ENCODE measurements around the gene SPATA16. TPM values are rescaled to one million over a fixed set of nuclear protein-coding genes. Genes with fewer than 3 reads are reported as not detected.
"Not testable (repeated sequence)": the region's sequence is repeated elsewhere in the genome, so short reads cannot be mapped to it uniquely, and the experiment has no call there.

Gene SPATA16
- total RNA-seq, 1 experiment from 2014 or later: not detected

DNA sequence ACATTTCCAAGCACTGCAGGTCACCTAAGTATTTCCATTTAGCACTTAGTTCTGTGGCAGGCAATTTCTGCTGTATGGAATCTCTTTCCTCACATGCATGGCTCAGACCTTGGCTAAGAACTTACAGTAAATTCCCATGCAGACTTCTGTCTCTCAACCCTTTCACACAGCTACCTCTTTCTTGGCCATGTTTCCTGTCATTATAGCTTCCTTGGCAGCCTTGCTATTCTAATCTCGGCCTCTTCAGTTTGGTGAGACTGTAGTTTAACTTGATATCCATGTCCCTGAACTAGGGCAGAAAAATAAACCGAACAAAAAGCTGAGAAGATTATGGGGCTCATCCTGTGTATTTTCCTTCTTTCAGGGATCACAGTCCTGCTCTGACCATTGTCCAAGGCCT, 96.0 kb downstream of the SPATA16 start:
- Histone ChIP-seq H3K4me1 (replicated peaks) (no peaks in the 10 kb centered on the region), H3K9me3 (replicated peaks) (no peaks in the 10 kb centered on the region), H3K4me3 (no peak overlapping the region), H3K27ac (no peak overlapping the region), H3K27me3 (replicated peaks) (0 out of 2 replicates have a peak, but pooled peaks cover 3% of the 10 kb centered on the region), H3K36me3 (no peaks in the 10 kb centered on the region)
- no peak for DNase-seq (ENCODE audit: low read depth in 1 of 2, low spot score in 2 of 2)

- Histone ChIP-seq H3K27me3 (replicated peaks) (0 out of 2 replicates have a peak, but pooled peaks cover 3% of the 10 kb centered on the region), H3K9me3 (replicated peaks) (no peaks in the 10 kb centered on the region), H3K4me1 (replicated peaks) (no peaks in the 10 kb centered on the region), H3K27ac (no peak overlapping the region), H3K36me3 (no peaks in the 10 kb centered on the region), H3K4me3 (no peak overlapping the region)
- no peak for DNase-seq (ENCODE audit: low read depth in 1 of 2, low spot score in 2 of 2)
Observed at GRCh38 chr3:173043757-173044156, 97.3 kb downstream of the SPATA16 start.

- Histone ChIP-seq H3K36me3 (no peaks in the 10 kb centered on the region), H3K27me3 (replicated peaks) (no peaks in the 10 kb centered on the region; the same call in 1 of the 2 replicates), H3K27ac (no peak overlapping the region), H3K4me1 (replicated peaks) (no peaks in the 10 kb centered on the region), H3K9me3 (replicated peaks) (no peaks in the 10 kb centered on the region), H3K4me3 (no peak overlapping the region)
- no peak for DNase-seq (ENCODE audit: low read depth in 1 of 2, low spot score in 2 of 2)
Observed at GRCh38 chr3:173038484-173038871, 102.6 kb downstream of the SPATA16 start.

DNA sequence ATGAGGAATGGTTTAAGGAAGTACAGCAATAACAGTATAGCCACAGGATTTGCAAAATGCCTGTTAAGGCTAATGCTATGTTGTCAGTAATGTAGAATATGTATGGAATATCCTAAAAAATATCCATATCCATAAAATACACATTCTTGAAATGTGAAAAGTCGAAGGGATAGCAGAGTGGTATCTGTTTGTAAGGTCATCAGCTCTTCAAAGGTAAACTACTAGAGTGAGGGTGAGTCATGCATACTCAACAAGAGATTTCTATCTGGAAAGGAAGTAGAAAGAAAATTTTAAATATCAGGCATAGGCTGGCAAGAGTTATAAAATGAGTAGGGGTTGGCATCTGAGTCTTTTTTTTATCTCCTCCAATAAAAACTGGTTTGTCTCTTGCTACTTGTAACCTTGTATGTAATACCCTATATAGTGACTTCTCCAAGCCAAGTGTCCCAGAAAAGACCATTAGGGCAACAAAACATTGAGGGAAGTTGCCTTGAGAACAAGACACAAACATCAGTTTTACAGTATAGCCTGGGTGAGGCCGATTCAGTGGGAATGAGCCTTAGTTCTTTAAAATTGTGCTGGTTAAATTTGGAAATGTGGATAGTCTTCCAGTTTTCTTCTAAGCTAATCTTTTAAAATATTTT, 103.1 kb downstream of the SPATA16 start:
- H3K9me3 ChIP-seq (replicated peaks): no peaks in the 10 kb centered on the region
- H3K27me3 ChIP-seq (replicated peaks): no peaks in the 10 kb centered on the region; the same call in 1 of the 2 replicates
- no peaks in the 10 kb centered on the region for H3K36me3 ChIP-seq
- H3K4me3 ChIP-seq: no peak overlapping the region
- H3K27ac ChIP-seq: no peak overlapping the region
- no peaks in the 10 kb centered on the region for H3K4me1 ChIP-seq (replicated peaks)
- no peak for DNase-seq (ENCODE audit: low read depth in 1 of 2, low spot score in 2 of 2)

GRCh38 chr3:173030273-173030672, 110.8 kb downstream of the SPATA16 start:
- Histone ChIP-seq H3K9me3 (replicated peaks) (no peaks in the 10 kb centered on the region), H3K4me1 (replicated peaks) (no peaks in the 10 kb centered on the region)

GRCh38 chr3:173028351-173028750, 112.7 kb downstream of the SPATA16 start:
- H3K4me1 ChIP-seq (replicated peaks): no peaks in the 10 kb centered on the region
- no peaks in the 10 kb centered on the region for H3K9me3 ChIP-seq (replicated peaks)
- no peak for DNase-seq (ENCODE audit: low read depth in 1 of 2, low spot score in 2 of 2)
- no peak overlapping the region for H3K4me3 ChIP-seq
- H3K27ac ChIP-seq: no peak overlapping the region
- H3K27me3 ChIP-seq (replicated peaks): peaks cover 3% of the 10 kb centered on the region
- no peaks in the 10 kb centered on the region for H3K36me3 ChIP-seq

More at GRCh38 chr3:173030273-173030672, 110.8 kb downstream of the SPATA16 start:
- Histone ChIP-seq H3K27me3 (replicated peaks) (no peaks in the 10 kb centered on the region; the same call in 1 of the 2 replicates), H3K36me3 (no peaks in the 10 kb centered on the region), H3K27ac (no peak overlapping the region), H3K4me3 (no peak overlapping the region)
- DNase-seq (ENCODE audit: low read depth in 1 of 2, low spot score in 2 of 2): no peak

DNA sequence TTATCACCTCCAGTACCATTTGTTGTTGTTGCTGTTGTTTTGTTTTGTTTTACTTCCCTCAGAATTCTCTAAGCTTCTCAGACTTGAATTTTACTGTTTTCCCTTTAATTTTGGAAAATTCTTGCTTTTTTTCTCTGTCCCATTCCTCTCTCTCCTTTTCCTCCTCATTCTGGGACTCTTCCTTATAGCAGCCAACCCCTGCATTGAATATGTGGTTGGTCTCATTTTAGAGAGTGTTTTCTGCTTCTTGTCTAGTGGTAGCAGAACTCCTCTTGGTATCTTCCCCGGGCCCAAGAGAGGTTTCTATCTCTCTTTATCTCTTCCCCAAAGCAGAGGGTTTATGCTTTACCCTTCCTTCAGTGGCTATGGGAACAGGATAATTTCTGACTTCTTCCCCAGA, 113.6 kb downstream of the SPATA16 start:
- H3K4me1 ChIP-seq (replicated peaks): no peaks in the 10 kb centered on the region
- H3K27ac ChIP-seq: no peak overlapping the region
- no peaks in the 10 kb centered on the region for H3K36me3 ChIP-seq
- no peaks in the 10 kb centered on the region for H3K9me3 ChIP-seq (replicated peaks)
- DNase-seq (ENCODE audit: low read depth in 1 of 2, low spot score in 2 of 2): no peak
- peaks cover 3% of the 10 kb centered on the region for H3K27me3 ChIP-seq (replicated peaks)
- H3K4me3 ChIP-seq: no peak overlapping the region

DNA sequence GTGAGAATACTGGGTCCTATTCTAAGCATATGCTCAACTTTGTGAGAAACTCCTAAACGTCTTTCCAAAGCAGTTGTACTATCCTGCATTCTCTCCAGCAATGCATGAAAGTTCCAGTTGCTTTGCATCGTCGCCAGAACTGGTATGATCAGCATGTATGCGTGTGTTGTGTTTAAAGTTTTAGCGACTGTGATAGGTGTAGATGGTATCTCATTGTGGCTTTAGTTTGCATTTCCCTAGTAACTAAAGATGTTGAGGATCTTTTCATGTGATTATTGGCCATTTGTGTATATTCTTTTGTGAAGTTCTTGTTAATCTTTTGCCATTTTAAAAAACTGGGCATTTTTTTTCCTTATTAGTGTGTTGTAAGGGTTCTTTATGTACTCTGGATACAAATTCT, 115.1 kb downstream of the SPATA16 start:
- H3K27ac ChIP-seq: no peak overlapping the region
- DNase-seq (ENCODE audit: low read depth in 1 of 2, low spot score in 2 of 2): no peak
- no peaks in the 10 kb centered on the region for H3K4me1 ChIP-seq (replicated peaks)
- H3K36me3 ChIP-seq: no peaks in the 10 kb centered on the region
- H3K4me3 ChIP-seq: no peak overlapping the region
- H3K9me3 ChIP-seq (replicated peaks): no peaks in the 10 kb centered on the region
- peaks cover 8% of the 10 kb centered on the region for H3K27me3 ChIP-seq (replicated peaks)

GRCh38 chr3:173021547-173022185, 119.4 kb downstream of the SPATA16 start:
- no peak overlapping the region for H3K4me3 ChIP-seq
- DNase-seq (ENCODE audit: low read depth in 1 of 2, low spot score in 2 of 2): no peak
- no peaks in the 10 kb centered on the region for H3K36me3 ChIP-seq
- H3K4me1 ChIP-seq (replicated peaks): no peaks in the 10 kb centered on the region
- no peak overlapping the region for H3K27ac ChIP-seq
- H3K9me3 ChIP-seq (replicated peaks): no peaks in the 10 kb centered on the region
- H3K27me3 ChIP-seq (replicated peaks): peaks cover 8% of the 10 kb centered on the region

GRCh38 chr3:173020128-173020527, 120.9 kb downstream of the SPATA16 start:
- not testable (repeated sequence) for DNase-seq (ENCODE audit: low read depth in 1 of 2, low spot score in 2 of 2); H3K4me3 ChIP-seq; H3K36me3 ChIP-seq; H3K27ac ChIP-seq; H3K4me1 ChIP-seq (replicated peaks); H3K9me3 ChIP-seq (replicated peaks); H3K27me3 ChIP-seq (replicated peaks)

GRCh38 chr3:173019378-173019777, 121.7 kb downstream of the SPATA16 start:
- no peak overlapping the region for H3K27ac ChIP-seq

GRCh38 chr3:173018758-173019157, 122.3 kb downstream of the SPATA16 start:
- Histone ChIP-seq H3K27ac (no peak overlapping the region), H3K36me3 (no peaks in the 10 kb centered on the region), H3K27me3 (replicated peaks) (peaks cover 5% of the 10 kb centered on the region), H3K9me3 (replicated peaks) (no peaks in the 10 kb centered on the region), H3K4me3 (no peak overlapping the region), H3K4me1 (replicated peaks) (no peaks in the 10 kb centered on the region)
- DNase-seq (ENCODE audit: low read depth in 1 of 2, low spot score in 2 of 2): no peak

More at GRCh38 chr3:173019378-173019777, 121.7 kb downstream of the SPATA16 start:
- no peak for DNase-seq (ENCODE audit: low read depth in 1 of 2, low spot score in 2 of 2)
- H3K4me3 ChIP-seq: no peak overlapping the region
- no peaks in the 10 kb centered on the region for H3K9me3 ChIP-seq (replicated peaks)
- H3K27me3 ChIP-seq (replicated peaks): peaks cover 8% of the 10 kb centered on the region
- no peaks in the 10 kb centered on the region for H3K36me3 ChIP-seq
- H3K4me1 ChIP-seq (replicated peaks): no peaks in the 10 kb centered on the region

GRCh38 chr3:173013219-173013832, 127.7 kb downstream of the SPATA16 start:
- Histone ChIP-seq H3K27me3 (replicated peaks) (no peaks in the 10 kb centered on the region), H3K4me3 (no peak overlapping the region), H3K36me3 (no peaks in the 10 kb centered on the region), H3K27ac (no peak overlapping the region), H3K9me3 (replicated peaks) (no peaks in the 10 kb centered on the region), H3K4me1 (replicated peaks) (no peaks in the 10 kb centered on the region)
- DNase-seq (ENCODE audit: low read depth in 1 of 2, low spot score in 2 of 2): no peak

DNA sequence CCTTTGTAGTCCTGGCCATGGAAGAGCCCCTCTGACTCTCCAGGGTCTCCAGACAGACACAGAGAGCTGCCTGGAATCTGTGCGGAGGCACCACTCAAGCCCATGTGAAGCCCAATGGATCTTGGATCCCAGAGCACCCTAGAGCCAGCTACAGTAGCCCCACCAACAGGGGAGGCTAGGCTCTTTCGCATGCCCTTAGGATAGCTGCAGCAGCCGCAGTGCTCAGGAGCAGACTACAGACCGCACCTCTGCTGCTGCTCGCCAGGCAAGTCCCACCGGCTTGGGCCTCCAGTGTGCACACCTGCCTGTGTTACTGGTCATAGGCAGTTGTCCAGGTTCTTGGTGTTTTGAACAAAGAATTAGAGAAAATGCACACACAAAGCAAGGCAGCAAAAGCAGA, 131.6 kb downstream of the SPATA16 start:
- H3K27me3 ChIP-seq (replicated peaks): 0 out of 2 replicates have a peak, but pooled peaks cover 6% of the 10 kb centered on the region
- H3K4me3 ChIP-seq: no peak overlapping the region
- DNase-seq (ENCODE audit: low read depth in 1 of 2, low spot score in 2 of 2): no peak

More for the DNA sequence above, 131.6 kb downstream of the SPATA16 start:
- H3K9me3 ChIP-seq (replicated peaks): no peaks in the 10 kb centered on the region
- H3K4me1 ChIP-seq (replicated peaks): no peaks in the 10 kb centered on the region
- no peak overlapping the region for H3K27ac ChIP-seq
- H3K36me3 ChIP-seq: no peaks in the 10 kb centered on the region
